SW480 (cell line): ENCODE data around the gene EIF3K.

Experiments used
- DNase-seq: peaks from one replicate; pipeline ENCODE4 v3.0.0-alpha.2; 2016; ENCODE audit warnings: low spot score

The EIF3K gene

DNA sequence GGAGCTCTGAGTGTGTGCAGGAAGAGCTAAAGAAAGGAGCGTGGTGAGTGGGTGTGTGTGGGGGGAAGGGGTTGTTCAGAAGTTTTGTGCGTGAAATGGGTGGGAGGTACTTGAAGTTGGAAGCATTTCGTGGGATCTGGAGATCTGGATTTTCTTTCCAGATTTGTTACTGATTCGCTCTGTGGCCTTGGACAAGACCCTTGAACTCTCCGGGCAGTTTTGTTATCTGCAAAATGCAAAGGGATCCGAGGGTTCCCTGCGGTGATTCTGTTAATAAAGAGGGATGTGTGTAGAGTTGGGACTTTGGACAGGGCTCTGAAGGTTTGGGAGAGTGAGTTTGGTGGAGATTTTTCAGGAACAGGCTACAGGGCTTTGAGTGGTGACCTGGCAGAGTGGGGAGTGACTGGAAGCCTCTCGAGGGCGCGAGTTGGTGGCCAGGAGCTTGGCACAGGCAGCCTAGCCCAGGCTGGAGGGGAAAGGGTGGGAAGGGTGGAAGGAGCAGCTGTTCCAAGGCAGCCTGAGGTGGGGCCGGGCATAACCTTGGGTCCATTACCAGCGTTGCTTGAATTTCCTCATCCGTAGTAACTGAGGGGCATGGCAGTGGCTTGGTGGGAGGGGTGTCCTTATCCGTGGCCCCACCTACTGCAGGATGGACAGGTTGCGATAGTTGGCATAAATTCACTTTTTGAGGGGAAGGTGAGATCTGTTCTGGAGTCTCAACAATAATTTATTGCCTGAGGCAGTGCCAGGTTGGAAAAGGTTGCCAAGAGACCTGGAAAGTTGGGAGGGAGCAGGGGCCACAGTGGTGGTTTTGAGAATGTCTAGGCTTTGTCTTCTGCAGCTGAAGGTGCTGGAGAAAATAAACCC lies 30.6 kb downstream of the EIF3K start:
- DNase-seq = peak; percentile 86

DNA sequence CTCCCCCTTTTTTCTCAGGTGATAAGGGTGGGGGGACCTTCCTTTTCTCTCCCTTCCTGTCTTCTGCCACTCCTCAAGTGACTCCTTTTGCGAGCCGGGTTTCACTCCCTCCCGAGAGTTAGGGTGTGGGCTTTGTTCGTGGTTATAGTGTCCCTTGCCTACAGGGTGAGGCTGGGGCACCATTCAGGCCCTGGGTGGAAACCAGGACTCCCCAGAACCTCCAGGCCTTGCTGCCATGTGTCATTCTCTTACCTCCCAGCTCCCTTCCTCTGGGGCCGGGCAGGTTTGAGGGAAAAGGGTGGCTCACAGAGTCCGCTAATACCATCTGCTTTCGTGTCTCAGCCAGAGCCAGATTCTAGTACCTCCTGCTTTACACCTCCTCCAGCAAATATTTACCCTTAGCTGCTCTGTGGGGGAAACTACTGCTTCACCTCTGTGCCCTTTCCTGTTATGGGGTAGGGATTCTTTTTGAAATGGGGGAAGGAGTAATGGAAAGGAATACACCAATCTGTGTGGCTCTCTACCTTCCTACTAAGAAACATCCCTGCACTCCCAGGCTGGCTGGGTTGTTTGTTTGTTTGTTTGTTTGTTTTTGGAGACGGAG lies 31.3 kb downstream of the EIF3K start:
- no peak for DNase-seq

DNA sequence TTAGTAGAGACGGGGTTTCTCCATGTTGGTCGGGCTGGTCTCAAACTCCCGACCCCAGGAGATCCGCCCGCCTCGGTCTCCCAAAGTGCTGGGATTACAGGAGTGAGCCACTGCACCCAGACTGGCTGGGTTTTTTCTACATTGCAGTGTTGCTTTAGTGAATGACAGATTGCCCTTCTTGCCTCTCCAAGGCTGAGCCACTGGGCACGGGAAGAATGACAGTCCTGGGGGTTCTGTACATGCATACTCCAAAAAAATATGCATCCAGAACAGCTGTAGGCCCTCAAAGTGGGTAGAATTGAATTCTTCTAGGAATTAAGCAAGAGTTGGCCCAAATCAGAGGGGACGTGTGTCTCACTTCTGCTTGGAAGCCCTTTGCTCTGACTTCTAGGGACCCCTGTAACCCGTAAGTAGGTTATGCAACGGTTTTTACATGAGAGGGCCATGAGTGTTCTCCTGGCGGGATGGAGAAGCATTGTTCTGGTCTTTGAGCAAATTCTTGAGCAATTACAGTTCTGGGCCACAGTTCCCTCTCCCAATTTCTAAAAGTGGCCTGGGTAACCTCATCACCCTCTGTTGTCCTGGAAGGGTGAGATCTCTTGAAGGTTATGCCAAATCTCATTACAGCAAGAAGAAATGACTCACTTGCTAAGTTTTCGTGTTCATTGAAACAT lies 32.1 kb downstream of the EIF3K start:
- peak; percentile 67 for DNase-seq

DNA sequence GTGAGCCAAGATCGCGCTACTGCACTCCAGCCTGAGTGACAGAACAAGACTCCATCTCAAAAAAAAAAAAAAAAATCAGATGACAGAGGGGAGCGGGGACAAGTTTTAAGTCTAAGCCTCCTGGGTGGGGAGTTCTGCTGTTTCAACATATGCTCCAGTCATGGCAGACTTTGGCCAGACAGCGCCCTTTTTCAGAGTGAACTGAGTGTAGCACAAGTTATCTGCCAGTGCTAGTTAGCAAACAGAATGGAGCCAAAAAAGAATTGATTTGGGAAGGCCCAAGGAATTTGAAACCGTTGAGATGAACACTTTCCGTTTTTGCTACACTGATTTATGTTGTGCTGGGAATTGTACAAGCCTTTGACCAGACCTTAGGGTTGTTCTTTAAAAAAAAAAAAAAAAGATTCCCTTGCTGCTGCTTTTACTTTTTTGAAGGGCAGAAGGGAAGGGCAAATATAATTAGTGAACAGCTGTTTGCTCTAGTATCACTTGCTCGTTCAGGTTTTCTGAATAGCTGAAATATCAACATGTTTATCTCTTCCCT lies 34.1 kb downstream of the EIF3K start:
- DNase-seq = peak; percentile 72

DNA sequence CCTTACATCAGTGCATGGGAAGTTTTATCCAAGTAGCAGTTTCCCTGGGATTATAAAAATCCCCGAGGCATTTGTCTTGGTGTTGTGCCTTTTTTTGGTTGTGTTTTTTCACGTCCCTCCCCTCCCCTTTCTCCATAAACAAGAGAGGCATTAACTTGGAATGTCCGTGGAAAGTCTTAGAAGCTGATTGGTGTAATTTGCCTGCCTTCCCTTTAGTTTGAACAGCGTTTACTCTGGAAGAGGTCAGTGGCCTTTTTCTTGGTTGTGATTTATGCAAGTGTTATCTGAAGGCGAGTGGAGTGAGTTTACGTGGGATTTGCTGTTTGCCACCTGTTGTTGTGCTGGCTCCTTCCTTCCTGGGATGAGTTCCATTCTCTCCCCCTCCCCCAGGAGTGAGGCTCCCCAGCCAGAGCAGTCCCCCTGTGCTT lies 35.7 kb downstream of the EIF3K start:
- DNase-seq = no peak

DNA sequence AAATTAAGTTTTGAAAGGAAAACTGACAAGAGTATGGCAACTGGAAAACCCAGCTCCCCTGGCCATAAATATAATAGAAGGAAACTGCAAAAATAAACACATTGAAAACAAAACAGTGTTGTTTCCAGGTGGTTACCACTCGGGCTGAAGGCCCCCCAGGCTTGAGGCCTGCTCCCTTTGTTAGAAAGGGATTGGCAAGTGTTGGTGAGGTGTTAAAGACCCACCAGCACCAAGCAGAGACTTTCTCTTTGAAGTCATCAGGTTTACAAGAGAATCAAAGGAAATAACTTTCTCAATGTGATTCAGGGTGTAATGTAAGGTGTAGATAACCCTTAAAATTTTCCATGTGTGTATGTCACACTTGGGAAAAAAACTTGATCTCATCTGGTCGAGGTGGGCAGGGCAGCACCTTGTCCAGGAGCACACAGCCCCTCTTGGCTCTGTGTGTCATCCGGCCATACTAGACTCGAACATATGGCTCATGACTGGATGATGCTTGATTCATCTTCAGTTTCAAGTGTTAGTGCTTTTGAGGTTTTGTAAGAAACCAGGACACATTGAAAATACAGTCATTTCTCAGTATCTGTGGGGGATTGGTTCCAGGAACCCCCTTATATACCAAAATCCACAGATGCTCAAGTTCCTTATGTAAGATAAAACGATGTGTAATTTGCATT lies 36.3 kb downstream of the EIF3K start:
- peak; percentile 80 for DNase-seq

DNA sequence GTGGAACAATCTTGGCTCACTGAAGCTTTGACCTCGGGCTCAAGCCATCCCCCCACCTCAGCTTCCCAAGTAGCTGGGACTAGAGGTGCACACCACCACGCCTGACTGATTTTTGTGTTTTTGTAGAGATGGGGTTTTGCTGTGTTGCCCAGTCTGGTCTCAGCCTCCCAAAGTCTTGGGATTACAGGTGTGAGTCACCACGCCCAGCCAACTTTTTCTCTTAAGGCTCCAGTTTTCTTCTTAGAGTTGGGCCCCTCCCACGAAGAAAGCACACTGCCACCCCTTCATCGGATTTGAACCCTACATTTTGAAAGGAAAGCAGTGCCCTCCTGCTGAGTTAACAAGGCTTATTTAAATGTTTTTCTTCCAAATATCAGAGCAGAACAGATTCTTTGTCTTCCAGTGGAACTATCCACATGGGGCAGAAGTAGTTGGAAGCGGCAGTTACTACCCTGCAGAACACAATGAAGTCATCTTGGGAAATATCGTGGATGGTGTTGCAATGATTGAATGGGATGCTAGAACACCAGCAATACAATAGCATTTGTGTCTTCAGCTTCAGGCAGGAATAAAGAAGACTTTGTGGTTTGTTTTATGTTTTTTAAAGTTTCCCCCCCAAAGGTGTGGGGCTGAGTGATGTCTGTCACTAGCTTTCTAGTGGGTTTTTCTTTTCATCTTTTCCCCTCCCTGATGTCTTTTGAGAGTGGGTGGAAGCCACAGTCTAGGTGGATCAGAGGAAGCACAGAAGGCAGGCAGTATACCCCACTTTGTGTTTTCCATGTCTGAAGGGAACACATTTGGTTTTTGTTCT lies 37.4 kb downstream of the EIF3K start:
- peak; percentile 98 for DNase-seq

DNA sequence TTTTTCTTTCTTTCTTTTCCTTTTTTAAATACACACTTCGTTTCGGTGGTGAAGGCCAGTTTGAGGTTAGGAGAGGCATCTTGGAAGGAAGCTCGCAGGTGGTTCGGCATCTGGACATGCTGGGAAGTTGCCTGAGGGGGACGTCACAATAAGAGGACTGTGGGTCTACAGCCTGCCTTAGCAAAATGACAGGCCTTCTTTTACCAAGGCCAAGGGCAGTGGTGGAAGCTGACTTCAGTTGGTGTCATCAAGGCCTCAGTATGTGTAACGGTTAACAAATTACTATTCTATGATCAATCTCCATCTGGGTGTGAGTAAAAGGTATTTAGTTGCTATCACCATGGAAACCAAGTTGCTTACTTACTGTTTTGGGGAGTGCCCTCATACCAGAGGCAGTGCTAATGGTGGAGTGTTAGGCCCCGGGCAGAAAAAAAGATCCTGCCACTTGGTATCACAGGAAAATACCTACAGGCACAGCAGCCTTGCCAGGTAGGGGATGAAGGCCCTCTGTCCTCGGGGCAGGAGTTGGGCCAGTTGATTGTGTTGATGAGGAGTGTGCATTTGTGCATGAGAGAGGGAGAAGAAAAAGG lies 38.7 kb downstream of the EIF3K start:
- peak; percentile 95 for DNase-seq

DNA sequence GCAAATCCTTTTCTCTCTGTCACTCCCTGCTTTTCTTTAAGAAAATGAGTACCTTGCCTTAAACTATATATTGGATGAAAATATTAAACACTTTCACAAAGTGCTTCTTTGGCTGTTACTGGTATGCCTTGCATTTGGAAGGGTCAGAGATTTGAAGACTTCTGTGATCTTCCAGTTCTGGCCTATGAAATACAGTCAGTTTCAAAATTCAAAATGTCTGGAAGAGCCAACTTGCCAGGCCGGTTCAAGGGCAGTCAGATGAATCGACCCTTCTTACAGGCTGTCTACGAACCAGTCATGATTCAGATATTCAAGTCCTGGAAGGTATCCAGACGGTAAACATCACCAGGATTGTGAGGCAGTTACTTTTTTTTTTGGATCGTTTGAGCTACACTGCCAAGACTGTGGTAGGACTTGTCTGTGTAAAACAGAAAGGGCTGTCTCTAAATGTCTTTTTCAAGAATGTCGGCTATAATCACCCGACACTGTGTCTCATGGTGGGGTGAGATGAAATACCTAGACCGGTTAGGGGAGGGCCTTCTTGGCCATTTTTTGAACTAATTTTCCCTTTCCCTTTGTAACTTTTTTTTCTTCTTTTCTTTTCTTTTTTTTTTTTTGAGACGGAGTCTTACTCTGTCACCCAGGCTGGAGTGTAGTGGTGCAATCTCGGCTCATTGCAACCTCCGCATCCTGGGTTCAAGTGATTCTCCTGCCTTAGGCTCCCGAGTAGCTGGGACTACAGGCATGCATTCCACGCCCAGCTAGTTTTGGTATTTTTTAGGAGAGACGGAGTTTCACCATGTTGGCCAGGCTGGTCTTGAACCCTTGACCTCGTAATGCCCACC lies 39.7 kb downstream of the EIF3K start:
- peak; percentile 91 for DNase-seq

DNA sequence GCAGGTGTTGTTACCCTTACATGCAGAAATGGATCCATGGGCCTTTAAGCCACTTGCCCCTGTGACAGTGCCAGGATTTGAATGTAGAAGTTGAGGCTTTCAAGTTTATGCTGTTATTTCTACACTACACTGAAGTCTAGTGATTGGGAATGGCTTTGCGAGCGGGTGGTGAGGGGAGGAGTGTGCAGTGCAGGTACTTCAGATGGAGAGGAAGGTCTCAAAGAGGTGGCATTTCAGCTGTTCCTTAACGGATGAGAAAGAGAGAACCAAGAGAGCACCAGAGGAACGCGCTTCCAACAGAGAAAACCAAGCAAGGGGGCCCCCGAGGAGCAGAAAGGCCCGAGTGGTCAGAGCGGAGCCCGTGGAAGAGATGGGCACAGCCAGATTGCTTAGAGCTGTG lies 41.7 kb downstream of the EIF3K start:
- no peak for DNase-seq

DNA sequence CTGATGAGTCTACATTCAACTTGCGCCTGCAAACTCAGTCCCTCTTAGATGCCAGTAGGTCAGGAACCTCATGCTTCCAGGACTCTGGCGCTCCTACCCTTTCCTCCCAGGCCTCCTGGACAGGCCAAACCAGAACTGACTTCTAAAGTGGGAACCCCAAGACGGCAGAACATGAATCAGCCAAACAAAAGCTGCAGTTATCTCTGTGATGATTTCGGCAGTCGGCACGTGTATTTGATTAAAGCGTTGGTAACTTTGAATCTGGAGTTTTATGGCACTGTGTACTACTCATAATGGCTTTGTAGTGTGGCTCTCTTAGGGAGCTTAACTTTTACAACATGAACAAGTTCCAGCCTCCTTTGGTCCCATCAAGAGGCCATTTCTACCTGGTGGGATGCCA lies 42.1 kb downstream of the EIF3K start:
- peak; percentile 87 for DNase-seq

DNA sequence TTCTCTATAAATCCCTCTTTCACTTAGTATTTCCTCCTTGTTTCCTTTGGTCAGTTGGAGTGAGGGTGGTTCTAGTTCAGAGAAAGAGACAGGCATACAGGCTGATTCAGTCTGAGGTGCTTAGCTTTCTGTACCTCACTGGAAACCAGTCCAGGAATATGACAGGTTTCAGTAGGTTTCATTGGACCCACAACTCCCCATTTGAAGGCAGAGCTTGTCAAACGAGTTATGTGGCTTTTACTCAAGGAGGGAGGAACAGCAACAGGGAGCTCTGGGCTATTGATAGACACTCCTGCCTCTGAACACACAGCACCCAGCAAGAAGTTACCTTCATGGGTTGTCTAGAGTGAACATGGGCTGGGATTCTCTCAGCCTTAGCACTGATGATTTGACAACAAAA lies 43.0 kb downstream of the EIF3K start:
- DNase-seq = peak; percentile 35

DNA sequence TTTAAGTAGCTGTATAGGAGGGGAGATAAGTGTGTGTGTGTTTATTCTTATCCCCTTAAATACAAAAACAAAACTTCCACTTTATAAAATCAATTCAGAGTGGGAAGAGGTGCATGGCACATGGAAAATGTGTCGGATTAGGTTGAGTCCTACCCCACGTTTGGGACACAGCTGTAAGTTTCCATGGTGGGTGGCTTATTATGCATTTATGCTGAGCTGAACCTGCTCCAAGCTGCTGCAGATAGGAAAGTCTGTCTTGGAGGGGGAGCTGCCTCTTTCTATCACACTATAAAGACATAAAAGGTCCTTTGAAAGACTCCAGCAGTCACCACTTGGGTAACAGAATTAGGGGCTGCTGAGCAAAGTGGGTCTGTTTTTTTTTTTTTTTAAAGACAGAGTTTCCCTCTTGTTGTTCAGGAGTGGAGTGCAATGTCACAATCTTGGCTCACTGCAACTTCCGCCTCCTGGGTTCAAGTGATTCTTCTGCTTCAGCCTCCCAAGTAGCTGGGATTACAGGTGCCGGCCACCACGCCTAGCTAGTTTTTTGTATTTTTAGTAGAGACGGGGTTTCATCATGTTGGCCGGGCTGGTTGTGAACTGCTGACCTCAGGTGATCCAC lies 43.7 kb downstream of the EIF3K start:
- DNase-seq = peak; percentile 25

DNA sequence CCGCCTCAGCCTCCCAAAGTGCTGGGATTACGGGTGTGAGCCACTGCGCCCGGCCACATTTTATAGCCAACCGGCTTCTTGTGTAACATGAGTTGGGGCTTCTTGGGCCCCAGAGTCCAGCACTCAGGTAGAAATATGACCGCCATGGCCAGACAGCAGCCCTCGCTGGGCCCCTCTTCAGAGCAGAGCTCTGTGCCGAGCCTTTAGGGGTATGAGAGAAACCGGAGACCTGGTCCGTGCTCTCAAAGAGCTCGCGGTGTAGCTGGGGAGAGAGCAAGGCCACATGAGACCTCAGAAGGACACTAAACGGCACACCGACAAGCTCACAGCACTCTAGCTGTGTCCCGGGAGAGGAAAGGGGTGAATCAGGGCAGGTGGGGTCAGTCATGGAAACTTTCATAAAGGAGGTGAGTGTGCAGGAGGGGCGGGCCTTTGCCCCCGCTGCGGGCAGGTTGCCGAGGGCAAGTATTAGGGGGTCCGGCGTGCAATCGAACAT lies 44.2 kb downstream of the EIF3K start:
- DNase-seq = peak; percentile 61

DNA sequence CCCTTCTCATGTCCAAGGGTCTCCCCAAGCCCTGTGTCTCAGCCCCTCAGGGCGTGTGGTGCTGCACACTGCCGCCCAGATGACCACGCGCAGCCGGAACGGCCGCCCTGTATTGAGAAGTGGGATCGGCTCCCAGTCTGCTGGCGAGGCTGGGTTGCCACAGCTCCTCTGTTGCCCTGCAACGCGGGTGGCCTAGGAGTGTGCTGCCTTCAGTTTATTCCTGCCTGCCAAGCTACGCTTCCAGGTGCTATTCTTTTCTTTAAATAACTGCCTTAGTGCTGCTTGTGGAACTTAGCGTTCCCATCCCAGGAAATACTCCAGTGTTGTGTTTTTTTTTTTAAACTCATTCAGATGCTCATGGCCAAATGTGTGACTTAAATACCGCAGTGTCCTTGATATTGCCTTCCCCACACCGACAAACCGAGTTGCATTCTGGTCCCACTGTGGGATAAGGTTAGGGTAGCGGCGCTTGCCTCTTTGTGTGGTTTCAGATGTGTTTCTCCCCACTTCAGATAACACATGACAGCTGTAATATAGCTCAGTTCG lies 45.0 kb downstream of the EIF3K start:
- no peak for DNase-seq

DNA sequence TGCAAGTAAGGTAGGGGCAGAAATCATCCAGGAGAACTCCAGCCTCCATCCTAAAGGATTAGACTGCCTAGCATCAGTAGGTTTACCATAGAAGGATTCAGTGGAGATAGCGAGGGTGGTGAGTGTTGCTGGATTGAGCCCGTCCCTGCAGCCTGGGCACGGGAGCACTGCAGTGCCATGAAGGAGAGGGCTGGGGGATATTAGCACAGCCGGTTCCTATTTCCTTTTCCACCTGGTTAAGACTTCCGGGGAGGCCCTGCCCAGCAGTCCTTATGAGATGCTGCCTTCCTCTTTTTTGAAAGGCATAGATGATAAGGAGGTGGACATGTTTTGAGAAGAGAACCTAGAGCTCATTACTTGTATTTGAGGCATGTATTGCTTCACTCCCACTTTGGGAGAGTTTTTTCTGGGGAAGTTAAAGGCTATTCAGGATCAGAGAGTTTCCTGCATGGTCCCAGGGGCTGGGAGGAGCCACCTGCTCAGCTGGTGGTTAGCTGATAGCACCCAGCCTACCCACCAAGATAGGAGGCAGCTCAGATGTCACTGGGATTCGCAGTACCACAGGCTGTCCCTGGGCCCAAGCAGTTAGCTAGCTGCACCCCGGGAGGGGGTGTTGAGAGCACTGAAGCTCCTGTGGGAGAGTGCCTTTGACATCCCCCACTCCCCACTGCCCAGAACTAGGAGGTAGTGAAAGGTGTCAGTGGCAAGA lies 45.7 kb downstream of the EIF3K start:
- DNase-seq = peak; percentile 80

DNA sequence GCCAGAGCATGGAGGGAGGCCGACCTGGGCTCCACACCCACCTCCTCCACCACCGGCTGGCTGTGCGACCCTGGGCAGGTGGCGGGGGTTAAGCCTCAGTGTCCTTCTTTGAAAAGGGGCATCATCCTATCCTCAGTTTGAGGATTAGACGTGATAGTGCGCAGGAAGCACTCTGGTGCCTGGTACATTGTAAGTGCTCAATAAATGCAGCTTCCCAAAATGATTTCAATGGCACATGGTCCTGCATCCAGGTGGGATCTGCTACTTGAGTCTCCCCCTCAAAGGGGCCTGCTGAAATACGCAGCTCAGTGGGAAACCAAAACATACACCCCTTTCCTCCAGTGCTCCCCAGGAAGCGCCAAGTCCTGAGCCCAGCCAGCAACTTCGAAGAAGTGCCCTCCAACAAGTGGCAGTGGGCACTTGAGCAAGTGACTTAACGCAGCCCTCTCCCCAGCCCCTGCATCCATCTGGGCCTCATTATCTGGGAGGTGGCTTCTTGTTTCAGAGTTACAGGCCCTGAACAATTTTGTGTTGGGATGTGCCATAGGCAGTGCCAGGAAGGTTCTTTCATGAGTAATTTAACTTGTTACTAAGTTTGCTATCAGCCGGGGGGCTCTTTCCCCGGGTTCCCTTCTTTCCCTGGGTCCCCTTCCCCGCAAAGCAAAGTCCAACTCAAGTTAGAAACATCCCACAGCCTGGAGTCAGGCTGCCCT lies 46.4 kb downstream of the EIF3K start:
- no peak for DNase-seq
